MCF 10A (cell line): Measurements from ENCODE around the gene TMEM179. TPM values are rescaled to one million over a fixed set of nuclear protein-coding genes. Genes with fewer than 3 reads are reported as not detected.

Experiments used
- BruUV-seq: library from RNA; stranded (reverse); fragments of 400-500 nt; replicated peaks from 2 replicates; lab custom pipeline; 2021; lab: Mats Ljungman, UMichigan
- CTCF ChIA-PET: fragments of 300-600 bp; sonication (Branson Sonifier 250); formaldehyde crosslinking; extraction: SDS; loops from one replicate; lab custom pipeline; 2021; ENCODE audit warnings: antibody characterized with exemption, inconsistent platforms; lab: Yijun Ruan, JAX
- POLR2A ChIA-PET: fragments of 300-600, 350-650 bp; sonication (Branson Sonifier 250); formaldehyde crosslinking; extraction: SDS; loops from one replicate; lab custom pipeline; 2020; ENCODE audit warnings: antibody characterized with exemption, inconsistent platforms; lab: Yijun Ruan, JAX
- DNase-seq: peaks from one replicate; pipeline ENCODE4 v3.0.0-alpha.2; 2018; ENCODE audit not compliant: unreplicated experiment
- H3K27ac Mint-ChIP-seq: one replicate; pipeline ENCODE4 v1.8.0; 2022; ENCODE audit warnings: mild to moderate bottlenecking, low read depth, mixed read lengths; ENCODE audit not compliant: unreplicated experiment
- H3K27me3 Mint-ChIP-seq: one replicate; pipeline ENCODE4 v1.8.0; 2022; ENCODE audit warnings: mixed read lengths; ENCODE audit not compliant: insufficient read depth, unreplicated experiment
- H3K36me3 Mint-ChIP-seq: one replicate; pipeline ENCODE4 v1.8.0; 2022; ENCODE audit warnings: mild to moderate bottlenecking, moderate library complexity, mixed read lengths; ENCODE audit not compliant: insufficient read depth, unreplicated experiment
- H3K4me1 Mint-ChIP-seq: one replicate; pipeline ENCODE4 v1.8.0; 2022; ENCODE audit warnings: mixed read lengths; ENCODE audit not compliant: insufficient read depth, unreplicated experiment
- H3K4me3 Mint-ChIP-seq: one replicate; pipeline ENCODE4 v1.8.0; 2022; ENCODE audit warnings: mild to moderate bottlenecking, moderate library complexity, mixed read lengths; ENCODE audit not compliant: unreplicated experiment
- H3K9me3 Mint-ChIP-seq: one replicate; pipeline ENCODE4 v1.8.0; 2022; ENCODE audit warnings: mixed read lengths; ENCODE audit not compliant: unreplicated experiment
- intact Hi-C: fragments of 100-400 bp; cut with micrococcal nuclease; formaldehyde crosslinking; loops from 2 replicates; pipeline ENCODE4 v1.14.1; 2022
- total RNA-seq: library from RNA; stranded (reverse); gene quantifications from 2 replicates; pipeline ENCODE4 v1.2.3, GENCODE V29; 2022
- TF ChIP-seq, protein P1 (sequence below): fragments of 200-600 bp; IDR thresholded peaks from one replicate; pipeline ENCODE4 v1.8.0; 2022; ENCODE audit warnings: antibody characterized with exemption, mild to moderate bottlenecking; ENCODE audit not compliant: unreplicated experiment

TMEM179 gene
- total RNA-seq, 1 experiment from 2014 or later: not detected

DNA sequence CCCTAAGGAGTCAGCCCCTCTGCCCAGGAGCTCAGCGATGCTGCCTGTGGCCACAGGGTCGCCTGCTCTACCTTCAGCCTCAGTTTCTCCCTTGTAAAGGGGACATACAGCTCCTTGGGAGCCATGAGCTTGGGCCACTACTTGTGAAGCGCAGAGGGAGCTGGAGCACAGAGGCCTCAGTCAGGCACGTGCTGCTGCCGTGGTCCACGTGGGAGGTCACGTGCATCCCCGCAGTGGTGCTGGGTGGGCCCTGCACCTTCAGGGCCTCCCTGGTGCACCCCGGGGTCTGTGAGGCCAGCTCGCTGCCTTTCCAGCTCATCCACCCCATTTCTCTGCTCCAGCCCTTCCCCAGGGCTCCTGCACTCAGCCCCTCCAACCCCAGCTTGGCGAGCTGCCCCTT is 36.0 kb downstream of the TMEM179 start:
- H3K36me3 Mint-ChIP-seq: no peaks in the 10 kb centered on the region

DNA sequence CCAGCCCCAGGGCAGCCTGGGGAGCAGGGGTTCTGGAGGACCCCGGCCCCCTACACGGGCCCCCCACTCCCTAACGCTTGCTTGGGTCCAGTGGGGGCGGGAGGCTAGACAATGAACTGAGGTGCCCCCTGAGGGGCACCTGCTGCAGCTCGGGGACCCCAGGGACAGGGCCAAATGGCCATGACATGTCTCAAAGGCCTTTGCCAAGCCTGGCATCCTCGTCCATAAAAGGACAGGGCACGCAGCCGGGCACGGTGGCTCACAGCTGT is 36.7 kb downstream of the TMEM179 start:
- ChIA-PET POLR2A (no interaction called here), CTCF (interaction anchor here (0.9 to 1.4 kb wide), 3 partner anchors 428 to 490 kb away, joined by 4 to 5 read pairs (median 4); no protein-coding TSS in a partner anchor)
- Mint-ChIP-seq H3K9me3 (no peaks in the 10 kb centered on the region), H3K4me1 (peaks cover 6% of the 10 kb centered on the region), H3K36me3 (no peaks in the 10 kb centered on the region), H3K27me3 (peaks cover 47% of the 10 kb centered on the region), H3K4me3 (no peak overlapping the region), H3K27ac (no peak overlapping the region)
- intact Hi-C loops: no loop called here
- no peak for DNase-seq
- TF ChIP-seq, protein P1, sequence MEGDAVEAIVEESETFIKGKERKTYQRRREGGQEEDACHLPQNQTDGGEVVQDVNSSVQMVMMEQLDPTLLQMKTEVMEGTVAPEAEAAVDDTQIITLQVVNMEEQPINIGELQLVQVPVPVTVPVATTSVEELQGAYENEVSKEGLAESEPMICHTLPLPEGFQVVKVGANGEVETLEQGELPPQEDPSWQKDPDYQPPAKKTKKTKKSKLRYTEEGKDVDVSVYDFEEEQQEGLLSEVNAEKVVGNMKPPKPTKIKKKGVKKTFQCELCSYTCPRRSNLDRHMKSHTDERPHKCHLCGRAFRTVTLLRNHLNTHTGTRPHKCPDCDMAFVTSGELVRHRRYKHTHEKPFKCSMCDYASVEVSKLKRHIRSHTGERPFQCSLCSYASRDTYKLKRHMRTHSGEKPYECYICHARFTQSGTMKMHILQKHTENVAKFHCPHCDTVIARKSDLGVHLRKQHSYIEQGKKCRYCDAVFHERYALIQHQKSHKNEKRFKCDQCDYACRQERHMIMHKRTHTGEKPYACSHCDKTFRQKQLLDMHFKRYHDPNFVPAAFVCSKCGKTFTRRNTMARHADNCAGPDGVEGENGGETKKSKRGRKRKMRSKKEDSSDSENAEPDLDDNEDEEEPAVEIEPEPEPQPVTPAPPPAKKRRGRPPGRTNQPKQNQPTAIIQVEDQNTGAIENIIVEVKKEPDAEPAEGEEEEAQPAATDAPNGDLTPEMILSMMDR: no peak
- no TSS peak for BruUV-seq

More for the DNA sequence above, 36.0 kb downstream of the TMEM179 start:
- TF ChIP-seq, protein P1: no peak
- ChIA-PET CTCF (interaction anchor here (0.6 to 1.4 kb wide), 2 partner anchors 99 to 491 kb away, joined by 3 to 4 read pairs; no protein-coding TSS in a partner anchor), POLR2A (no interaction called here)
- Mint-ChIP-seq H3K4me1 (peaks cover 6% of the 10 kb centered on the region), H3K27ac (no peak overlapping the region), H3K27me3 (peaks cover 47% of the 10 kb centered on the region), H3K9me3 (no peaks in the 10 kb centered on the region), H3K4me3 (no peak overlapping the region)
- no TSS peak for BruUV-seq
- DNase-seq: no peak
- intact Hi-C loops: no loop called here

DNA sequence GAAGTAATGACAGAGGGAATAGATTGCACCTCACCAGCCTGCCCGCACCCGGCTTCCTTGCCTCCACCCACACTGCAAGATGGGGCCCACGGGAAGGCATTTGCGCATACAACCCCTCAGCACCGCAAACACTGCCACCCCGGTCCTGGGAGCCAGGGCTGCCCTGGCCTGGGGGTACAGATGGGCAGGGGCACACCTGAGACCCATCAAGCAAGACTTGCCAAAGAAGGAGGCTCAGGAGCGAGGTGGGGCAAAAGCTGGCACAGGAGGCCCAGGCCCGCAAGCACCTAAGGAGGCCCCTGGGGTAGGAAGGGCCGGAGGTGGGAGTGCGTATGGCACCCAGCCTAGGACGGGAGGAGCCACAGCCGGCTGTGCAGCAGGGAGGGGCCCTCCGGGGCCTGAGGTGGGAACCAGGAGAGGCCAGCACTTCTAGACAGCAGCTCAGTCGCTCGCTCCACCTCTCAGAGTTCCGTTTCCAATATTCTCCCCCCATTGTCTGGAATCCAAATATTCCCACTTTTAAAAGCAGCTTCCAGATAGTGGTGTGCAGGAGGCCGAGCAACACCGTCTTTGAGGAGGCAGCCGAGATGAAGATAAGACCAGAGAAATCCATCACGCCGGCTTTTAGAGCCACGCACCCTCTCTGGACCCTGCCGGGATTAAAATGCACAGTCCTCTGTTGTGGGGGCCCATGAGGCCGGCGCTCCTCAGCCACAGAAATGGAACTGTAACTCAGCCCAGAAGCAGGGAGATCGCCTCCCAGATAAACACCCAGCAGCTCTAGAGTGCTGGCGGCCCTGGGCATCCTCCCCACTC is 37.2 kb downstream of the TMEM179 start:
- Mint-ChIP-seq H3K9me3 (no peaks in the 10 kb centered on the region), H3K4me3 (no peak overlapping the region), H3K4me1 (peaks cover 6% of the 10 kb centered on the region), H3K36me3 (no peaks in the 10 kb centered on the region), H3K27me3 (peaks cover 47% of the 10 kb centered on the region), H3K27ac (no peak overlapping the region)
- ChIA-PET CTCF (interaction anchor here (0.7 to 1.4 kb wide), 6 partner anchors 65 to 489 kb away, joined by 3 to 5 read pairs (median 4); no protein-coding TSS in a partner anchor), POLR2A (no interaction called here)
- intact Hi-C loops: no loop called here
- DNase-seq: no peak
- no TSS peak for BruUV-seq
- TF ChIP-seq, protein P1: no peak
